ENCODE results near the gene LRCH4. TPM values are rescaled to one million over a fixed set of nuclear protein-coding genes. Genes with fewer than 3 reads are reported as not detected.

Gene LRCH4
- total RNA-seq, 1 donor from 2014 or later = 25.8 TPM

GRCh38 chr7:100609958-100610357 is 24.0 kb upstream of the LRCH4 start:
- intact Hi-C loops (cut with DNase I) = loop anchor here (5.0 kb wide), 1 partner anchor 82 kb away; the partner anchor contains the start of gene GIGYF1
- no peak for DNase-seq (ENCODE audit: low spot score)

- intact Hi-C loops (cut with DNase I) = loop anchor here (5.0 kb wide), 1 partner anchor 85 kb away; the partner anchor contains the start of gene GIGYF1
- no peak for DNase-seq (ENCODE audit: low spot score)
These were observed 21.2 kb upstream of the LRCH4 start for GRCh38 chr7:100607111-100607510.

- no peak for DNase-seq (ENCODE audit: low spot score)
- intact Hi-C loops (cut with DNase I) = loop anchor here (5.0 kb wide), 1 partner anchor 86 kb away; the partner anchor contains the start of gene GIGYF1
These were observed 20.4 kb upstream of the LRCH4 start for GRCh38 chr7:100606313-100606712.

GRCh38 chr7:100604976-100605911 is 19.3 kb upstream of the LRCH4 start:
- DNase-seq (ENCODE audit: low spot score) = no peak
- intact Hi-C loops (cut with DNase I) = loop anchor here (5.0 kb wide), 1 partner anchor 87 kb away; the partner anchor contains the start of gene GIGYF1

- intact Hi-C loops (cut with DNase I) = no loop called here
- peak; percentile 90 for DNase-seq (ENCODE audit: low spot score)
These were observed 18.4 kb upstream of the LRCH4 start for GRCh38 chr7:100604028-100604975.

GRCh38 chr7:100603726-100604027 is 17.7 kb upstream of the LRCH4 start:
- no peak for DNase-seq (ENCODE audit: low spot score)
- intact Hi-C loops (cut with DNase I) = loop anchor here (2.0 kb wide), 1 partner anchor 15 kb away; no protein-coding TSS in a partner anchor

- DNase-seq (ENCODE audit: low spot score) = no peak
- intact Hi-C loops (cut with DNase I) = loop anchor here (2.0 kb wide), 1 partner anchor 14 kb away; no protein-coding TSS in a partner anchor
These were observed 17.2 kb upstream of the LRCH4 start for GRCh38 chr7:100602889-100603725.

- DNase-seq (ENCODE audit: low spot score) = no peak
- intact Hi-C loops (cut with DNase I) = no loop called here
These were observed 14.8 kb upstream of the LRCH4 start for GRCh38 chr7:100600730-100601038.

- intact Hi-C loops (cut with DNase I) = no loop called here
- DNase-seq (ENCODE audit: low spot score) = no peak
These were observed 14.2 kb upstream of the LRCH4 start for GRCh38 chr7:100599911-100600729.

- no peak for DNase-seq (ENCODE audit: low spot score)
- intact Hi-C loops (cut with DNase I) = no loop called here
These were observed 12.5 kb upstream of the LRCH4 start for GRCh38 chr7:100598425-100598824.

- intact Hi-C loops (cut with DNase I) = no loop called here
- DNase-seq (ENCODE audit: low spot score) = no peak
These were observed 9.3 kb upstream of the LRCH4 start for GRCh38 chr7:100595188-100595587.

- no peak for DNase-seq (ENCODE audit: low spot score)
These were observed 5.7 kb upstream of the LRCH4 start for GRCh38 chr7:100591596-100591995.

GRCh38 chr7:100590077-100590737 is 4.3 kb upstream of the LRCH4 start:
- intact Hi-C loops (cut with DNase I) = no loop called here
- no peak for DNase-seq (ENCODE audit: low spot score)

More at GRCh38 chr7:100591596-100591995, 5.7 kb upstream of the LRCH4 start:
- intact Hi-C loops (cut with DNase I) = no loop called here

- no peak for DNase-seq (ENCODE audit: low spot score)
These were observed 3.5 kb upstream of the LRCH4 start for GRCh38 chr7:100589341-100589947.

GRCh38 chr7:100588438-100588837 is 2.5 kb upstream of the LRCH4 start:
- intact Hi-C loops (cut with DNase I) = loop anchor here (2.0 to 5.0 kb wide), 3 partner anchors 14 to 104 kb away; partner anchors contain the start of genes GIGYF1, GNB2 and PCOLCE
- DNase-seq (ENCODE audit: low spot score) = no peak

More at GRCh38 chr7:100589341-100589947, 3.5 kb upstream of the LRCH4 start:
- intact Hi-C loops (cut with DNase I) = loop anchor here (2.0 to 5.0 kb wide), 3 partner anchors 13 to 103 kb away; partner anchors contain the start of genes GIGYF1, GNB2 and PCOLCE

- intact Hi-C loops (cut with DNase I) = loop anchor here (1.0 to 5.0 kb wide), 3 partner anchors 26 to 106 kb away; partner anchors contain the start of genes GIGYF1, GNB2 and MOSPD3
- DNase-seq (ENCODE audit: low spot score) = peak; percentile 100
These were observed 517 bp upstream of the LRCH4 start, which contains the start of gene FBXO24 for GRCh38 chr7:100586266-100587025. Gene FBXO24 (plus strand): TSS chr7:100586328. CDS start chr7:100586626, 298 bp downstream.
